Right lobe of liver (tissue), 6 donors: Measurements from ENCODE around the gene ATOH8. TPM values are rescaled to one million over a fixed set of nuclear protein-coding genes. Genes with fewer than 3 reads are reported as not detected.
A peak's percentile ranks its signal among the peaks of the same experiment; 100 is the strongest.

Source experiments
- ATAC-seq, 4 donors: fragments of 200-7000 bp; cut with Tn5 transposase; one replicate each; pipeline ENCODE4 v1.9.1; 2020; ENCODE audit warnings: mild to moderate bottlenecking in 4 of 4, moderate library complexity in 4 of 4
- DNase-seq, 3 donors: peaks; one replicate each; pipeline ENCODE4 v3.0.0-alpha.2; 2020
- H3K27ac ChIP-seq, 3 donors: fragments of 200-600 bp; one replicate each; pipeline ENCODE4 v1.8.0; 2022
- H3K27me3 ChIP-seq, 2 donors: fragments of 200-600 bp; one replicate each; pipeline ENCODE4 v1.8.0; 2022
- H3K36me3 ChIP-seq, 4 donors: fragments of 200-600 bp; sonication (generic) in 1 of 4; one replicate each; pipeline versions ENCODE4 v1.5.1 to v1.8.0; 2017 to 2022; ENCODE audit warnings: control low read depth in 1 of 4
- H3K4me1 ChIP-seq, 4 donors: fragments of 200-600 bp; sonication (generic) in 1 of 4; one replicate each; pipeline versions ENCODE4 v1.5.1 to v1.8.0; 2017 to 2022; ENCODE audit warnings: control low read depth in 1 of 4
- H3K4me3 ChIP-seq, 3 donors: fragments of 200-600 bp; one replicate each; pipeline ENCODE4 v1.8.0; 2022
- H3K9me3 ChIP-seq, 4 donors: fragments of 200-600 bp; sonication (generic) in 1 of 4; one replicate each; pipeline versions ENCODE4 v1.5.1 to v1.8.0; 2017 to 2022; ENCODE audit warnings: control low read depth in 1 of 4
- CTCF ChIP-seq, 4 donors: fragments of 200-600 bp in 3 of 4; fragments of 450-650 bp in 1 of 4; IDR thresholded peaks; one replicate each; pipeline versions ENCODE4 v1.5.1 to v1.8.0; 2016 to 2022; ENCODE audit warnings: antibody characterized with exemption in 4 of 4, mild to moderate bottlenecking in 2 of 4
- POLR2A ChIP-seq: fragments of 450-650 bp; IDR thresholded peaks from one replicate; pipeline ENCODE4 v1.6.1; 2017; ENCODE audit warnings: antibody characterized with exemption, mild to moderate bottlenecking
- WGBS: methylation state at CpG from one replicate; pipeline ENCODE4 v1.1.6; 2018; ENCODE audit warnings: low coverage, low lambda C conversion rate; ENCODE audit not compliant: insufficient coverage; ENCODE audit errors: missing lambda C conversion rate; 5-methylcytosine and 5-hydroxymethylcytosine counted together
- intact Hi-C, 2 donors: fragments of 100-400 bp; cut with DNase I; formaldehyde crosslinking; loops; one replicate each; pipeline versions ENCODE4 v1.11.2 to v1.14.1; 2022
- total RNA-seq, 6 experiments: library from RNA; depleted of rRNA in 2 of 6; stranded (reverse); fragments of >200 nt in 2 of 6; fragmentation: NEBNext Ultra II Directional in 3 of 6; extraction: Animal tissue kit (Norgen Biotek cat#: 25700) in 3 of 6; gene quantifications; one replicate each; pipeline versions ENCODE4 v1.1.0 to v1.2.4, GENCODE V29; 2016 to 2023
- donor health status: DM: no; HTN: yes; CAD: no.
- donor health status: DM: no; HTN: no; CAD: no.
- donor health status: DM: no; HTN: no; CAD: no.
- donor health status: DM: no; HTN: yes; CAD: no.
- donor health status: DM: no; HTN: yes; CAD: no.

ATOH8 gene
- total RNA-seq, 6 experiments from 2014 or later = 5.3 to 78.0 (median 46.2) TPM

- Histone ChIP-seq H3K27me3 (no peaks in the 10 kb centered on the region), H3K4me3 (no peak overlapping the region), H3K9me3 (no peaks in the 10 kb centered on the region), H3K27ac (peak overlapping the region in 1 of 3 donors; percentile 37), H3K4me1 (peaks cover 0 to 45% (median 20%) of the 10 kb centered on the region in 4 donors), H3K36me3 (no peaks in the 10 kb centered on the region)
- intact Hi-C loops = no loop called here
- peak in 3 of 4 donors; percentile 5 to 17 (median 13) for ATAC-seq
- WGBS = 21% methylated on average over 5 of the region's 5 CpGs
- DNase-seq = no peak
- no peak for TF ChIP-seq POLR2A
- no peak for TF ChIP-seq CTCF (IDR thresholded peaks at IDR 0.05)
Observed at GRCh38 chr2:85728342-85728741, 25.4 kb upstream of the ATOH8 start.

- H3K27me3 ChIP-seq = no peaks in the 10 kb centered on the region
- peaks cover 0 to 37% (median 16%) of the 10 kb centered on the region in 4 donors for H3K4me1 ChIP-seq
- ATAC-seq (peak; percentile 95 to 97 (median 96)), DNase-seq (peak; percentile 89 to 90 (median 89))
- H3K27ac ChIP-seq = peak overlapping the region in 1 of 3 donors; percentile 46
- 36% methylated on average over 20 of the region's 26 CpGs for WGBS
- intact Hi-C loops = no loop called here
- peak; percentile 95 to 98 (median 96) for TF ChIP-seq CTCF (IDR thresholded peaks at IDR 0.05)
- peak; percentile 34 for TF ChIP-seq POLR2A
- no peak overlapping the region for H3K4me3 ChIP-seq
- no peaks in the 10 kb centered on the region for H3K9me3 ChIP-seq
- no peaks in the 10 kb centered on the region for H3K36me3 ChIP-seq
Observed at GRCh38 chr2:85728883-85729824, 24.6 kb upstream of the ATOH8 start.

GRCh38 chr2:85729825-85730510 is 23.8 kb upstream of the ATOH8 start:
- H3K27ac ChIP-seq = no peak overlapping the region
- ATAC-seq = no peak
- H3K4me1 ChIP-seq = peaks cover 0 to 29% (median 12%) of the 10 kb centered on the region in 4 donors
- no peak overlapping the region for H3K4me3 ChIP-seq
- H3K36me3 ChIP-seq = no peaks in the 10 kb centered on the region
- H3K27me3 ChIP-seq = no peaks in the 10 kb centered on the region
- no peaks in the 10 kb centered on the region for H3K9me3 ChIP-seq
- no peak for DNase-seq
- intact Hi-C loops = loop anchor here in 1 of 2 donors (5.0 kb wide), 1 partner anchor 82 kb away; no protein-coding TSS in a partner anchor
- TF ChIP-seq CTCF (IDR thresholded peaks at IDR 0.05) (no peak), POLR2A (no peak)
- 56% methylated on average over 2 of the region's 10 CpGs for WGBS

GRCh38 chr2:85730686-85731230 is 23.0 kb upstream of the ATOH8 start:
- no peak for TF ChIP-seq CTCF (IDR thresholded peaks at IDR 0.05)
- TF ChIP-seq POLR2A = no peak
- 92% methylated on average over 7 of the region's 10 CpGs for WGBS
- no peak overlapping the region for H3K27ac ChIP-seq
- no peaks in the 10 kb centered on the region for H3K36me3 ChIP-seq
- H3K4me3 ChIP-seq = no peak overlapping the region
- intact Hi-C loops = loop anchor here in 1 of 2 donors (5.0 kb wide), 1 partner anchor 82 kb away; no protein-coding TSS in a partner anchor
- no peaks in the 10 kb centered on the region for H3K9me3 ChIP-seq
- H3K27me3 ChIP-seq = no peaks in the 10 kb centered on the region
- DNase-seq (no peak), ATAC-seq (no peak)
- peaks cover 0 to 21% (median 8%) of the 10 kb centered on the region in 4 donors for H3K4me1 ChIP-seq
